ENCODE data around the gene XRCC5.
"Not testable (repeated sequence)": the region's sequence is repeated elsewhere in the genome, so short reads cannot be mapped to it uniquely, and the experiment has no call there.

Gene XRCC5

DNA sequence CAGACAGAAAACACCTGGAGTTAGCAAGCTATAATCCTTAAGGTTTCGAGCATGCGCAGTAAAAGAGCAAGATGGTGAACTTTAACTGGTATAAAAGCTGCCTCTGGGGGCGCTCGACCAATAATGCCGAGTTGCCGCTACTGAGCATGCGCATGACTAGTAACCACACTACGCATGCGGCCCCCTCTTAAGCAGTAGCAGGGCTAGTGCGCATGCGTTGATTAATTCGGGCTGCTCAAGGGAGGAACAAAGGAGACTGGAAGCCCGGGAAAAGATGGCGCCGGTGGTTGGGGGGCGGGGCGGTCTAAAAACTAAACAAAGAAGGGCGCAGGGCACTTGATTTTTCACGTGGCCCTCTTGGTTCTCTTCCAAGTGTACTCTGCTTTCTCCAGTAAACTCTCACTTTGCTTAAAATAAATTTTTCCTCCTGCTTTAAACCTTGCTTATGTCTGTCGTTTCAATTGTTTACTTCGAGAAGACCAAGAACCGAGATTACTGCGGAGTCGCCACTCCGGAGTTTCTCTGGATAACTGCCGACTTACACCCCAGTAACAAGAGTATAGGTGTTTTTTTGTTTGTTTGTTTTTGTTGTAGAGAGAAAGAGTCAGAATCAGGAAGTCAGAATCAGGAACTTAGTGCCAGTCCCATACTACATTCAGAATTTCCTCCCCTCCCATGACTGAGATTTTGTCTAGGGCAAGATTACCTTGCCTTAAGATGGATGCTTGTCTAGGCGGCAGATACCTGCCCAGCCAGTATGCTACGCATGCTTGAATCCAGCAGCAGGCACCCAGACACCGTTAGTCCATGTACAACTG is 5.8 kb downstream of the XRCC5 start:
- FAIRE-seq: peak; percentile 88
- peak; percentile 98 for DNase-seq (ENCODE audit: insufficient read length, low spot score)

DNA sequence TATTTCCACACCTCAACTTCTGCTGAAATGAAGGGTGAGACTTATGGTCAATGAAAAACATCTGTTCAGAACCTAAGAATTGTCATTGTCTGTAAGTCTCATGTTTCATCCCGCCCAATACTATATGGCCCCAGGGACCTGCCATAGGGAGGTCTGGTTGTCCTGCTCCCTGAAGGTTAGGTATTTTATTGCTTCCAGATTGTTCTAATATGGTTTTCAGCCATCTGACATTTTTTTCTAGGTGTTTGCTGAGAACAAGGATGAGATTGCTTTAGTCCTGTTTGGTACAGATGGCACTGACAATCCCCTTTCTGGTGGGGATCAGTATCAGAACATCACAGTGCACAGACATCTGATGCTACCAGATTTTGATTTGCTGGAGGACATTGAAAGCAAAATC is 7.3 kb downstream of the XRCC5 start:
- FAIRE-seq (no peak), DNase-seq (ENCODE audit: insufficient read length, low spot score) (no peak)

DNA sequence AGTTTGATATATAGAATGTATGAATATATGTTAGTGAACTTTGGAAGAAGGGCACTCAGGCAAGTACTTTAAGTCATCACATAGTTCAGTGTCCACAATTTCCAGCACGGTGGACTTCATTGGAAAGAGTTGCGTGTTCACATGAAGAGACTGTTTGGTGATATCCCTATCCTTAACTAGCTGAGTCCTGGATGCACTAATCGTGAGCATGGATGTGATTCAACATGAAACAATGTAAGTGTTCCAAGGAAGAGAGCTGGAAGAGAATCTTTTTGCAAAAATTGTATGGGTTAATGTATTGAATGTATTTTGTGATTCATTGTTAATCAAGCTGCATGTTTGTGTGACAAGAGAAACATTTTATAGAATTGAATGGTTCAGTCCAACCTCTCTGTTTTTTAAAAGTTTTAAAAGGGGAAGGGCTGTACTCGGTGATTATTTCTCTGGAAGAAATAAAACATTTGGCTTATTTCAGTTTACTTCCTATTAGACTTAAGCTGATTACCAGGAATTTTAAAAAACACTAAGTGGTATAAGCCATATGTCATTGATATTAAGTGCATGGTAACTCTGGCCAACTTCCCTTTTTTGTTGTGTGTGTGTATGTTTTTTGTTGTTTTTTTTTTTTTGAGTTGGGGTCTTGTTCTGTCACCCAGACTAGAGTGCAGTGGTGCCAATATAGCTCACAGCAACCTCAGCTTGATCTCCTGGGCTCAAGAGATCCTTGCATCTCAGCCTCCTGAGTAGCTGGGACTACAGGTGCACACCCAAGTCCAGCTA is 8.6 kb downstream of the XRCC5 start:
- DNase-seq (ENCODE audit: insufficient read length, low spot score) (no peak), FAIRE-seq (no peak)

DNA sequence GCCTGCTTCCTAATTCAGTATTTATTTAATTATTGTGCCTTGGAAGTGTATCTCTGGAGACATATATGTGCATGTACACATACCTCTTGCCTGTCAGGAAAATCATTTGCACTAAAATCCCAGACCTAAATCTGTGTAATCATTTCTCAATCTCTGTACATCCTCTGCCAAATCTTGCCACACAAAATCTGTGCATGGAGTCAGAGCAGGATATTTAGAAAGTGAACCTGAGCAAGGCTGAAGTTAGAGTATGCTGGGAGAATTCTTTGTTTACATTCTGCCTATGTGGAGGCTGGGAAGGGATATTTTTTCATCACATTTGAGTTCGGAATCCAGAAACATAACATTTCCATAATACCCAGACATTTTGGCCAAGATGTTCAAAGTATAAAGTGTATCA is 9.3 kb downstream of the XRCC5 start:
- FAIRE-seq (no peak), DNase-seq (ENCODE audit: insufficient read length, low spot score) (no peak)

DNA sequence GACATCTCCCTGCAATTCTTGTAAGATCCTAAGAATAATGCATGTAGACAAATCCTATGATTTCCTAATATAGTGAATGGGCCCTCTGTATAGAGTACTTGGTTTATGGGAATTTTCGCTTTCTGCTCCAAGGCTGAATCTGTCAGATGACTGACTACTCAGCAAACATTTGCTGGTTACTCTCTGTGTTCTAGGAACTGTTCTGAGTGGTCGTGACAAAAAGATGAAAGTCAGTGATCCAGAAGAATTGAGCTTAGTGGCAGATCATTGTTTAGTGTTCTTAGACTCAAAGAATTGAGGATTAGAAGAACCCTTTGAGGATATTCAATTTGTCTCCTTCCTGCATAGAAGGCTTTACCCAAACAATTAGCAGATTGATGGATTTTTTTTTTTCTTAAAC is 10.0 kb downstream of the XRCC5 start:
- DNase-seq (ENCODE audit: insufficient read length, low spot score): no peak
- no peak for FAIRE-seq

DNA sequence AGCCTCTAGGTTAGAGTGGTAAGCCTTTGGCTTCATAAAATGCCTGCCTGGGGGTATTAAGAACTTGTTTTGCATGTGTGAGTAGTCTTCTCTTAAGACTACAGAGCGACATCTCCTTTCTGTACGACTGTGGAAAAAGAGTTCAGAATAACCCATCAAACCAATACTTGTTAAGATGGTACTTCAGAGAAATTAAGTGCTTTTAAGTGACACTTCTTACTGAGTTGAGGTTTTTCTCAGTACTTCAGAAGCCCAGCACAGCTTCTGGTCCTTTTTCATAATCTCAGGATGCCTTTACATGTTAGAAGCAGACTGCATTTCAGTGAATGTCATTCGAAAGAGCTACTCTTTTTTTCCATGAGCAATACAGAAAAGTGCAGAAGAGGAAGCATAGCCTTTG is 10.8 kb downstream of the XRCC5 start:
- DNase-seq (ENCODE audit: insufficient read length, low spot score) (no peak), FAIRE-seq (no peak)

DNA sequence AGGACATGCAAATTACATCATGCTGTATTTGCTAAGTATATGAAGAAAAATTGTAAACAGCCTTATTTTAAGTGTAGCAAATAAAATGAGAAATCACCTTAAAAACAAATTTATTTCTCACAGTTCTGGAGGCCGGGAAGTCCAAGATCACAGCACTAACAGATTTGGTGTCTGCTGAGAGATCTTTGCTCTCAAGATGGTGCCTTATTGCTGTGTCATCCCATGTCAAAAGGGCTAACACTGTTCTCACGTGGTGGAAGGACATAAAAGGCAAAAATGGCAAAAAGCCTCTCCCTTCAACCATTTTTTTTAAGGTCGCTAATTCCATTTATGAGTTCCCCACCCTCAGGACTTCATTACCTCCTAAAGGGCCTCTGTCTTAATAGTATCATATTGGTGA is 12.1 kb downstream of the XRCC5 start:
- DNase-seq (ENCODE audit: insufficient read length, low spot score): no peak
- no peak for FAIRE-seq

DNA sequence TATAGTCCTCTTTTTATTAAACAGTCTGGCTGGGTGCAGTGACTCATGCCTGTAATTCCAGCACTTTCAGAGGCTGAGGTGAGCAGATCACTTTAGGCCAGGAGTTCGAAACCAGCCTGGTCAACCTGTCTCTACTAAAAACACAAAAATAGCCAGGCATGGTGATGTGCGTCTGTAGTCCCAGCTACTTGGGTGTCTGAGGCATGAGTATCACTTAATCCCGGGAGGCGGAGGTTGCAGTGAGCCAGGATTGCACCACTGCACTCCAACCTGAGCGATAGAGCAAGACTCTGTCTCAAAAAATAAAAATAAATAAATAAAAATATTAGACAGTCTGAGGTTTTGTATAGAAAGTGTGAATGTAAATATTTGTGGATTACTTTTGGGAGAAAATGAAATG is 17.8 kb downstream of the XRCC5 start:
- DNase-seq (ENCODE audit: insufficient read length, low spot score) (no peak), FAIRE-seq (no peak)

DNA sequence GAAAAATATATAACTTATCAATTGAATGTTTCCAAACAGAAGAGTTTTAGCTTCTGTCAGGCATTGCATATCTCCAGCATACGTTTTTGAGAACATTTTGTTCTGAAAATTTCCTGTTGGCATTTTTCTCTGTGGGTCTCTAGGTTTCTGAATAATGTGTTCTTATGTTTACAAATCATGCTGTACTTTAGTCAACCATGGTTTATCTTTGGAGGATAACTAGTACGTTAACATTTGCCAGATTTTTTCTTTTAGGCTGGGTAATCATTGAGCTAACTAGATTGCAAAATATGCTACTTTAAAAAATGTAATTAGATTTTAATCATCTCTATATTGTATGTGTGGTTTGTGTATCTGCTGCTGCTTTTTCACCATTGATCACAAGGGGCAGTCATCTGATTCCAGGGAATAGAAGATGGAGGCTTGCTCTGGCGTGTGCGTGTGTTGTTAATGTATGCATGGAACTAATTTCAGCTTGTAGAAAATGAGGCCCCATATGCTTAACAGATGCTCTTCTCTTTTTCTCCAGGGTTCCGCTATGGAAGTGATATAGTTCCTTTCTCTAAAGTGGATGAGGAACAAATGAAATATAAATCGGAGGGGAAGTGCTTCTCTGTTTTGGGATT is 21.3 kb downstream of the XRCC5 start:
- DNase-seq (ENCODE audit: insufficient read length, low spot score) (no peak), FAIRE-seq (no peak)

DNA sequence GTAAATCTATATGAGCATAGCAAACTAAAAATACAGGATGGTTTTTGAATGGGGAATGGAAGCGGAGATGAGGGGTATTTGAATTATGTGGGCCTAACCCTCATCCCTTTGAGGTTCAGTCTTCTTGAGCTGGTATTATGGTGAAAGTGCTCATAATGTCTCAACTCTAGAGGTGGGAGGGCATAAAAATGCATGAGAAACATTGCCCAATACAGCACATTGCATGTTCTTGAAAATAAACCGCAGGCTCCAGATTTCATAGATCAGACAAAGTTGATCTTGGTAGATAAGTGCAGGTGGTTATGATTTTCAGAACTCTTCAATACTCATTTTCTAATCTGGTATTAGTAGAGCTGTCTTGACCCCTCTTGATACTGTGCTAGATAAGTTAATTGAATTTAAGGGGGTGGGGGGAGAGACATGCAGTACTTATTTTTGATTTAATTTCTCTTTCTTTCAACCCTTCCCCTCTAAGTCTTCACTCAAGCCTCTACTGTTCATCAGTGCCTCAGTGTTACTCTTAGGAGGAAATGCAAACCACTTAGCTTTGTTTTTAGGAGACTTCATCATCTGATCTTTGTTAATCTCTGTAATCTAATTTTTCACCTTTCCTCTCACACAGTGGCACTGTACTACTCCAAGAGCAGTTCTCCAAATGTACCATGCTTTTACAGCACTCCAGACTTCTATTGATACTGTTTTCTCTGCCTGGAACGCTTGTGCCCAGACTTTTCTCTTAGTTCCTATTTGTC is 22.2 kb downstream of the XRCC5 start:
- no peak for DNase-seq (ENCODE audit: insufficient read length, low spot score)
- no peak for FAIRE-seq

DNA sequence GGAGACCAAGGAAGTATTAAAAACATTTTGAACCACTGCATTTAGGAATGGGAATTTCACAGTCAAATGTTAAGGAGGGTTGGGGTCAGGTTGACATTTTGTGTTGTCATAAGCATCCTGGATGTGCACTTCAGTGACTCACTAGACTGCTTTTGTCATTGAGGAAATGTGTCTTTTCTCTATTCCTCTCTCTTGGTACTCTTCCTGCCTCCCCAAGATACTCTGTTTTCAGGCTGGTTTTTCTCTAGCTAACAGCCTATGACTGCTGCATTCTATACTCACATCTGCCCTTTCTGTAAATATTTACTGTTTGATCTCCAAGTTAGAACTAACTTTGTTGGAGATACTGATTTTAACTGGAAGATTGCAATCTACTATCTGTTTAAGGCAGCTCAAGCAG is 23.4 kb downstream of the XRCC5 start:
- FAIRE-seq (no peak), DNase-seq (ENCODE audit: insufficient read length, low spot score) (no peak)

DNA sequence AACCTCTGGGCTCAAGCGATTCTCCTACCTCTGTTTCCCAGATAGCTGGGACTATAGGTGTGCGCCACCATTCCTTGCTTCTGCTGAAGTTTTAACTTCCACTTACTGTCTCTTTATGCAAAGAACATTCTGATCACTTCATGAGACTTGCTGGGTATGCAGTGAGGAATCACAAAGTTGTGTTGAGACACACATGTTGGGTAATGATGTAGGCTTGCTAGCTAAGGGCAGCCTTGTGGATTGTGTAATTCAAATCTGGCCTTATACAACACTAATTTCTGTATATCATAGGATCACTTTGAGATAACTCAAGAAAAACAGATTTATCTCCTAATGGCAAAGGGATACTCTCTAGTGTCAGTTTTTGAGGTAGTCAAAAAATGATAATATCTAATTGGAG is 24.2 kb downstream of the XRCC5 start:
- no peak for FAIRE-seq
- no peak for DNase-seq (ENCODE audit: insufficient read length, low spot score)

DNA sequence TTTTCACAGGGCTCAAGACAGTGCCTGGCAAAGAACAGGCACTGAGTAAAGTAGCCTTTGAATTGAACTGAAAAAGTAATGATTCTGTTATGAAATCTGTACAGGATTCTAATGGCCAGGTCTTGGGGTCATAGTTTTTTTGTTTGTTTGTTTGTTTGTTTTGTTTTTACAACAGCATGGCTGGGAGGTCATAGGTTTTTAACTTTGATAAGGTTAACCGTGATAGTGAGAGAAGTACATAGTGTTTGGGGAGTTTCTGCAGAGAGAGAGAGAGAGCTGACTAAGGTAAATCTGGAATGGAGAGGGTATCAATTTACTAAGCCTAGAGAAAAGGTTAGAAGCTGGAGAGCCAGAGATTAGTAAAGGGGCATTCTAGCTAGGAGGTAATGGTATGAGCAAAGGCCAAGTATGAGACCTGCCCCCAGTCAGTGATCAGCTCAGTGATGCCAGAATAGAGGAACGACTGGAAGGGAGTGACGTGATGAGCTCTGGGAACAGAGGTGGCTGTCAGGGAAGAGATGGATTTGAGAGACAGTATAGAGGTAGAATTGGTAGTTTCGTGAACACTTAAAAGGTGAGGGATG is 25.9 kb downstream of the XRCC5 start:
- no peak for FAIRE-seq
- DNase-seq (ENCODE audit: insufficient read length, low spot score): no peak

DNA sequence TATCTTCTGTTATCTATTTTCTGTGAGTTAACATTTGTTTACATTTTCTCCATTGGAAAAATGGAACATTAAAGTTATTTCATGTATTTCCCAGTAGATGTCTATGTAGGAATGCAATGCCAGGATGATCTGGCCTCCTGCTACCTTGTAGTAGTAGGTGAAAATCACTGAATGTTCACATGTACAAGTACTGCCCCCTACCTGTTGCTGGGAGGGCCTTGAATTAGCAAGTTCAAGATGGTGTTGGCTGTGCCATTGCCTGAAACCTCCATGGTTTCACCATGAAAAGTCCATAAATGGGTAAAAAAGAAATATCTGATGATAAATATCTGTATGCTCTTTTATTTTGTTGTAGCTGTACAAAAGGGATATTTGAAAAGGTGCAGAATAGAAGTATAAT is 30.7 kb downstream of the XRCC5 start:
- DNase-seq (ENCODE audit: insufficient read length, low spot score): peak; percentile 17
- FAIRE-seq: no peak

DNA sequence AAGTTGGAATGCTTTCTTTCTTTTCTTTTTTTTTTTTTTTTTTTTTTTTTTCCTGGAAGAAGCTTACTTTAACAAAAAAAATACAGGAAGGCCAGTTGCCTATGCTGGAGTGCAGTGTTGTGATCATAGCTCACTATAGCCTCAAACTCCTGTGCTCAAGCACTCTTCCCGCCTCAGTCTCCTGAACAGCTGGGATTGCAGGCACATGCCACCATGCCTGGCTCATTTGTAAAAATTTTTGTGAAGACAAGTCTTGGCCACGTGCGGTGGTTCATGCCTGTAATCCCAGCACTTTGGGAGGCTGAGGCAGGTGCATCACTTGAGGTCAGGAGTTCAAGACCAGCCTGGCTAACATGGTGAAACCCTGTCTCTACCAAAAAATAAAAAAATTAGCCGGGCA is 32.4 kb downstream of the XRCC5 start:
- not testable (repeated sequence) for DNase-seq (ENCODE audit: insufficient read length, low spot score); FAIRE-seq

DNA sequence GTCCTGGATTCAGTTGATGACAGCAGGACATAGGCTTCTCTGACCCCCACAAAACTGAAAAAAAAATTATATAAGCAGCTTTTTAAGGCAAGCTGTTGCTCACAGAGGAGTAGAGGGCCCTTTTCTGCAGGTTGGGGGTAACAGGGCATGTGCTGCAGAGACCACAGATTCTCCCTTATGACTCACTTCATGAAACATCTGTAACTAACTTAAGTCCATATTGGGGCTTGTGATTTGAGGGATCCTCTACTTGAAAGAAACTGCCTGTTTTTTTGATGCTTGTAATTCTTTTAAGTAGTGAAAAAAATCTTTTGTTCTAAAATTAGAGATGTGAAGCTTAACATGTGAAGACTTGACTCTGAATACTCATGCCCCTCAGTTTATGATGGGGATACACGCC is 33.4 kb downstream of the XRCC5 start:
- no peak for DNase-seq (ENCODE audit: insufficient read length, low spot score)
- no peak for FAIRE-seq

DNA sequence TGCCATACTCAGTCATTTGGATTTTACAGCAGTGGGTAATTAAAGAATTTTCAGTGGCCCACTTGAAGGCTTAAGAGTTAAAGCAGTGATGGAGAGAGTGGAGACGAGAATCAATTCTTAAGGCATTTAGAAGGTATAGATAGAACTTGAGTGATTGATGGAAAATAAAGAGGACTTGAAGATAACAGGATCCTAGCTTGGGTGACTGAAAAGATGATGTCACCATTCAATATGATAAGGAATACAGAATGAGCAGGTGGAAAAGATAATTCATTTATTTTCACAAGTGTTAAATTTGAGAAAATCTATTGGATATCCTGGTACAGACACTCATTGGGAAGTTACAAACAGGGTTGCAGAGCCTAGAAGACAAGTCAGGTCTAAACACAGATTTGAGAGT is 35.2 kb downstream of the XRCC5 start:
- FAIRE-seq (no peak), DNase-seq (ENCODE audit: insufficient read length, low spot score) (no peak)

DNA sequence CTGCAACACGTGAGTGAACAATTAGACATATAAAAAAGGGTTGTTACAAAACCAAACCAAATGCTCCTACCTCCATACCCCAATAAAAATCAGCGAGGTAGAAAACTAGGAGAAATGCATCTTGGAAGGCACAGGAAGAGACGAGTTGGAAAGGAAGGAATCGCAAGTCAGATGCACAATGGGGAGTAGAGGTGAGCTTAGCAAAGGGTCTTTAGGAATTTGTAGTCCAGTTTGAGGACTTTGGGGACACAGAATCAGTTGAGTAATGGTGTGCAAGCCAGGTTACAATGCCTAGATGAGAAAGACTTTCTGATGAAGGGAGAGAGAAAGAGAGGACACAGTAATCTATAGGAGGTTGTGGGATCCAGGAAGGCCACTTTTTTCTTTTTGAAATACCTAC is 35.7 kb downstream of the XRCC5 start:
- FAIRE-seq: no peak

DNA sequence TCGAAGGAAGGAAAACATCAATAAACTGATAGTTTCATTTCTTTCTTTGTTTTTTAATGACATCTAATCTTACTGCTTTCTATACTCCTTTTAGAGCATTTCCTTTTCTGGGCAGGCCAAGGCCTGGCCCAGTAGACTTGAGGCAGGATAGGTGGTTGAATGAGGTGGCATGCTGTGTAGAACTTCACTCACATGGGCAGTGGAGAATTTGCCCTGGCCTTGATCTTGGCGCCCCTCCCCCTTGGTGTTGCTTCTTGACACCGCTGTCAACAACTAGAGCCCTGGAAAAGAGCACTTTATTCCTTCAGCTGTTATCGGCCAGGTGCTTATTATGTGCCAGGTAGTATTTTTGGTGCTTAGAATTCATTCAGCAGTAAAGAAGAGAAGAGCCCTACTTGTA is 37.4 kb downstream of the XRCC5 start:
- DNase-seq (ENCODE audit: insufficient read length, low spot score) (no peak), FAIRE-seq (no peak)

More for the DNA sequence above, 35.7 kb downstream of the XRCC5 start:
- no peak for DNase-seq (ENCODE audit: insufficient read length, low spot score)
